ENCODE measurements around the gene PKNOX2.

DNA sequence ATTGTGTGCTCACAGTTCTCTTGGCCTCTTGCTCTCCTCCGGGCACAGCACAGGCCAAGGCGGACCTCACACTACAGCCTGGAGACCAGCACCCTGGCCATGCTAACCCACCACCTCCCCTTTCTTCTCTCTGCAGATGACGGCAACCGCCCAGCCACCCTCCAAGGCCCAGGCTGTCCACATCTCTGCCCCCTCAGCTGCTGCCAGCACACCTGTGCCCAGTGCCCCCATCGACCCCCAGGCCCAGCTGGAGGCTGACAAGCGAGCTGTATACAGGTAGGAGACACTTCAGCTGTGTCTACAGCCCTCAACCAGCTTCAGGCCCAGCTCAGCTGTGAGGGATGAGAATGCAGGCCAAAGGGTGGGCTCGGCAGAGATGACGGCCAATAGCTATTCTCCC is 203.2 kb downstream of the PKNOX2 start:
- TF ChIP-seq TCF12 (IDR thresholded peaks at IDR 0.05; ENCODE audit: low read depth, low read length), result no peak
- TF ChIP-seq, protein P1, sequence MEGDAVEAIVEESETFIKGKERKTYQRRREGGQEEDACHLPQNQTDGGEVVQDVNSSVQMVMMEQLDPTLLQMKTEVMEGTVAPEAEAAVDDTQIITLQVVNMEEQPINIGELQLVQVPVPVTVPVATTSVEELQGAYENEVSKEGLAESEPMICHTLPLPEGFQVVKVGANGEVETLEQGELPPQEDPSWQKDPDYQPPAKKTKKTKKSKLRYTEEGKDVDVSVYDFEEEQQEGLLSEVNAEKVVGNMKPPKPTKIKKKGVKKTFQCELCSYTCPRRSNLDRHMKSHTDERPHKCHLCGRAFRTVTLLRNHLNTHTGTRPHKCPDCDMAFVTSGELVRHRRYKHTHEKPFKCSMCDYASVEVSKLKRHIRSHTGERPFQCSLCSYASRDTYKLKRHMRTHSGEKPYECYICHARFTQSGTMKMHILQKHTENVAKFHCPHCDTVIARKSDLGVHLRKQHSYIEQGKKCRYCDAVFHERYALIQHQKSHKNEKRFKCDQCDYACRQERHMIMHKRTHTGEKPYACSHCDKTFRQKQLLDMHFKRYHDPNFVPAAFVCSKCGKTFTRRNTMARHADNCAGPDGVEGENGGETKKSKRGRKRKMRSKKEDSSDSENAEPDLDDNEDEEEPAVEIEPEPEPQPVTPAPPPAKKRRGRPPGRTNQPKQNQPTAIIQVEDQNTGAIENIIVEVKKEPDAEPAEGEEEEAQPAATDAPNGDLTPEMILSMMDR (IDR thresholded peaks at IDR 0.05; ENCODE audit: control extremely low read depth in 1 of 3, insufficient read depth in 1 of 3, low read depth in 1 of 3, low read length in 3 of 3), result no peak
- TF ChIP-seq BRCA1 (IDR thresholded peaks at IDR 0.05; ENCODE audit: low read depth, low read length), result no peak
- no peak for TF ChIP-seq EZH2 (IDR thresholded peaks at IDR 0.05; ENCODE audit: low read depth, low read length, severe bottlenecking)
- no peak for TF ChIP-seq POLR2AphosphoS5 (IDR thresholded peaks at IDR 0.05; ENCODE audit: low read depth, low read length)
- TF ChIP-seq YY1 (IDR thresholded peaks at IDR 0.05; ENCODE audit: low read depth, low read length), result no peak
- no peak for TF ChIP-seq RFX5 (IDR thresholded peaks at IDR 0.05; ENCODE audit: borderline replicate concordance, low read depth, low read length)
- TF ChIP-seq SUZ12 (IDR thresholded peaks at IDR 0.05; ENCODE audit: low read length), result no peak

All from H1 (cell line).